GM23248 (cell line): Measurements from ENCODE around the gene KIF3A. TPM values are rescaled to one million over a fixed set of nuclear protein-coding genes. Genes with fewer than 3 reads are reported as not detected.

ENCODE experiments used
- DNase-seq: peaks from one replicate; pipeline ENCODE4 v3.0.0-alpha.2; 2015
- H2AFZ ChIP-seq: fragments of 200-600 bp; sonication (generic); 2 replicates; pipeline ENCODE4 v1.6.1; 2016; ENCODE audit warnings: antibody characterized with exemption
- H3F3A ChIP-seq: fragments of 200-600 bp; sonication (generic); 2 replicates; pipeline ENCODE4 v1.6.1; 2016; ENCODE audit warnings: mild to moderate bottlenecking, antibody characterized with exemption, mixed run types; ENCODE audit not compliant: insufficient read depth
- H3K27ac ChIP-seq: fragments of 200-600 bp; sonication (generic); 2 replicates; pipeline ENCODE4 v1.5.1; 2016; ENCODE audit warnings: mild to moderate bottlenecking
- H3K27me3 ChIP-seq: fragments of 200-600 bp; sonication (generic); replicated peaks from 2 replicates; pipeline ENCODE4 v1.6.1; 2016; ENCODE audit warnings: mild to moderate bottlenecking; ENCODE audit not compliant: insufficient read depth
- H3K36me3 ChIP-seq: fragments of 200-600 bp; sonication (generic); 2 replicates; pipeline ENCODE4 v1.6.1; 2016; ENCODE audit warnings: low read depth, mild to moderate bottlenecking
- H3K4me1 ChIP-seq: fragments of 200-600 bp; sonication (generic); 2 replicates; pipeline ENCODE4 v1.6.1; 2016; ENCODE audit warnings: mild to moderate bottlenecking; ENCODE audit not compliant: insufficient read depth
- H3K4me2 ChIP-seq: fragments of 200-600 bp; sonication (generic); one replicate; pipeline ENCODE4 v1.6.1; 2016; ENCODE audit warnings: mild to moderate bottlenecking; ENCODE audit not compliant: unreplicated experiment
- H3K4me3 ChIP-seq: fragments of 200-600 bp; sonication (generic); 2 replicates; pipeline ENCODE4 v1.5.1; 2016; ENCODE audit warnings: mild to moderate bottlenecking
- H3K79me2 ChIP-seq: fragments of 200-600 bp; sonication (generic); 2 replicates; pipeline ENCODE4 v1.6.1; 2016; ENCODE audit warnings: mild to moderate bottlenecking; ENCODE audit not compliant: insufficient read depth
- H3K9ac ChIP-seq: fragments of 200-600 bp; sonication (generic); 2 replicates; pipeline ENCODE4 v1.6.1; 2016; ENCODE audit warnings: mild to moderate bottlenecking
- H3K9me2 ChIP-seq: fragments of 200-600 bp; sonication (generic); 2 replicates; pipeline ENCODE4 v1.6.1; 2016; ENCODE audit warnings: mixed run types, mild to moderate bottlenecking, moderate library complexity; ENCODE audit not compliant: insufficient read depth
- H3K9me3 ChIP-seq: fragments of 200-600 bp; sonication (generic); one replicate; pipeline ENCODE4 v1.6.1; 2017; ENCODE audit warnings: low read depth
- H4K20me1 ChIP-seq: fragments of 200-600 bp; sonication (generic); 2 replicates; pipeline ENCODE4 v1.6.0; 2016; ENCODE audit not compliant: insufficient read depth
- EZH2 ChIP-seq: fragments of 200-600 bp; sonication (generic); IDR thresholded peaks from 2 replicates; pipeline ENCODE4 v1.6.1; 2018; ENCODE audit warnings: antibody characterized with exemption, mild to moderate bottlenecking; ENCODE audit not compliant: insufficient read depth, poor library complexity, severe bottlenecking
- EZH2phosphoT487 ChIP-seq: fragments of 200-600 bp; sonication (generic); IDR thresholded peaks from 2 replicates; pipeline ENCODE4 v1.6.1; 2018; ENCODE audit warnings: antibody characterized with exemption, moderate library complexity, mild to moderate bottlenecking, low read depth; ENCODE audit not compliant: insufficient read depth
- WGBS, 2 experiments: methylation state at CpG; one replicate each; pipeline ENCODE4 v1.1.6; 2015 to 2017; ENCODE audit warnings: low lambda C conversion rate in 2 of 2, low coverage in 1 of 2; ENCODE audit errors: missing lambda C conversion rate in 2 of 2; 5-methylcytosine and 5-hydroxymethylcytosine counted together
- in situ Hi-C: fragments of 300-500 bp; cut with MboI; formaldehyde crosslinking; loops from 2 replicates; pipeline ENCODE4 v1.15.0; 2020
- polyA plus RNA-seq: library from polyadenylated mRNA; unstranded; fragments of >200 nt; fragmentation: Nextera tagmentation; extraction: Ambion mirVana; gene quantifications from 2 replicates; pipeline ENCODE4 v1.2.1, GENCODE V29; 2016
- total RNA-seq: library from RNA; depleted of rRNA; stranded (reverse); fragments of >200 nt; shearing (Covaris generic); gene quantifications from 2 replicates; pipeline ENCODE4 v1.2.3, GENCODE V29; 2014

KIF3A gene
- total and polyA plus RNA-seq, 2 experiments from 2014 or later: 6.8 to 18.8 TPM

GRCh38 chr5:132688536-132689339, 48.6 kb downstream of the KIF3A start:
- Histone ChIP-seq H3K36me3 (no peaks in the 10 kb centered on the region), H4K20me1 (no peaks in the 10 kb centered on the region), H3K27me3 (no peaks in the 10 kb centered on the region), H3K4me3 (no peak overlapping the region), H3K27ac (no peak overlapping the region), H3K79me2 (no peaks in the 10 kb centered on the region), H3F3A (peaks cover 3% of the 10 kb centered on the region; the same call in 1 of the 2 replicates), H3K9me3 (no peaks in the 10 kb centered on the region), H2AFZ (no peak overlapping the region), H3K4me2 (peak overlapping the region; percentile 28), H3K9me2 (no peaks in the 10 kb centered on the region), H3K9ac (no peak overlapping the region), H3K4me1 (peaks cover 22% of the 10 kb centered on the region)
- WGBS, 2 experiments: 62 to 65% methylated on average over 7 of the region's 7 CpGs
- DNase-seq: peak; percentile 64
- no peak for TF ChIP-seq EZH2
- TF ChIP-seq EZH2phosphoT487: no peak
- in situ Hi-C loops: no loop called here

- Histone ChIP-seq H3K9me2 (no peaks in the 10 kb centered on the region), H3K4me1 (peaks cover 20% of the 10 kb centered on the region), H3K36me3 (no peaks in the 10 kb centered on the region), H3K27ac (no peak overlapping the region), H3K4me2 (no peak overlapping the region), H3K4me3 (no peak overlapping the region), H3K27me3 (no peaks in the 10 kb centered on the region), H3K9me3 (no peaks in the 10 kb centered on the region), H3K9ac (no peak overlapping the region), H4K20me1 (no peaks in the 10 kb centered on the region), H3K79me2 (no peaks in the 10 kb centered on the region), H3F3A (peaks cover 3% of the 10 kb centered on the region; the same call in 1 of the 2 replicates), H2AFZ (no peak overlapping the region)
- no peak for TF ChIP-seq EZH2
- no peak for TF ChIP-seq EZH2phosphoT487
- WGBS, 2 experiments: 75 to 79% methylated on average over 5 of the region's 5 CpGs
- no peak for DNase-seq
- in situ Hi-C loops: no loop called here
Observed at GRCh38 chr5:132687995-132688394, 49.4 kb downstream of the KIF3A start.

DNA sequence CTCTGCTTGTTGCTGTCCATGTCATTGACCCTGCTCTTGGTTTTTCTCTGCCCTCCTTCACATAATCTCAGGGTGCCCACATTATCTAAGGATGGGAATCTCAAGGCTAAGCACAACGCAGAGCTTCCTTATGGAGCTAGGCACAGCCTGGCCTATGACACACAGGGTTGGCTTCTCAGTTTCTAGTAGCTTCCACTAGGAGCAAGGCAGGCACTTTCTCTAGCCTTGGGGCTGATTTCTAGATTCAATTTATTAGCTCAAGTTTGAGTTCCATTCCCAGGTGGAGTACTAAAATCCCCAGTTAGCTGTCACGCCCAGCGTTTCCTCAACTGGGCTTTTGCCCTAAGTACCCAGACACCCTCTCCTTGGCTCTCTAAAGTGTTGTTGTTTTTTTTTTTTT, 51.2 kb downstream of the KIF3A start:
- Histone ChIP-seq H3K9me2 (no peaks in the 10 kb centered on the region), H3K9me3 (no peaks in the 10 kb centered on the region), H3K27me3 (no peaks in the 10 kb centered on the region), H3K9ac (no peak overlapping the region), H3K36me3 (no peaks in the 10 kb centered on the region), H3K27ac (no peak overlapping the region), H2AFZ (no peak overlapping the region), H3K79me2 (no peaks in the 10 kb centered on the region), H3F3A (peaks cover 3% of the 10 kb centered on the region; the same call in 1 of the 2 replicates), H4K20me1 (no peaks in the 10 kb centered on the region), H3K4me2 (no peak overlapping the region), H3K4me3 (no peak overlapping the region), H3K4me1 (peaks cover 17% of the 10 kb centered on the region)
- 99 to 100% methylated on average over 3 of the region's 3 CpGs for WGBS, 2 experiments
- in situ Hi-C loops: no loop called here
- no peak for TF ChIP-seq EZH2phosphoT487
- no peak for DNase-seq

GRCh38 chr5:132684922-132685720, 52.2 kb downstream of the KIF3A start:
- Histone ChIP-seq H3K36me3 (no peaks in the 10 kb centered on the region), H3K9me3 (no peaks in the 10 kb centered on the region), H3K27ac (no peak overlapping the region), H3K4me3 (no peak overlapping the region), H3F3A (peaks cover 3% of the 10 kb centered on the region; the same call in 1 of the 2 replicates), H3K9ac (no peak overlapping the region), H3K79me2 (no peaks in the 10 kb centered on the region), H3K4me1 (peaks cover 17% of the 10 kb centered on the region), H3K9me2 (no peaks in the 10 kb centered on the region), H3K27me3 (no peaks in the 10 kb centered on the region), H3K4me2 (no peak overlapping the region), H2AFZ (no peak overlapping the region), H4K20me1 (no peaks in the 10 kb centered on the region)
- in situ Hi-C loops: no loop called here
- DNase-seq: no peak
- no peak for TF ChIP-seq EZH2
- TF ChIP-seq EZH2phosphoT487: no peak
- 87 to 92% methylated on average over 12 of the region's 12 CpGs for WGBS, 2 experiments
